Adrenal gland (tissue), 5 donors: ENCODE results near the gene VEZT.

Experiments used
- POLR2A ChIP-seq, 2 donors: fragments of 450-650 bp; IDR thresholded peaks; one replicate each; pipeline ENCODE4 v1.6.1; 2017; ENCODE audit warnings: antibody characterized with exemption in 2 of 2, mild to moderate bottlenecking in 2 of 2, moderate library complexity in 1 of 2
- TF ChIP-seq, protein P1 (sequence below), 6 experiments: fragments of 450-650 bp in 4 of 6; fragments of 200-600 bp in 2 of 6; sonication (generic) in 1 of 6; IDR thresholded peaks; 1 replicate in 5 of 6; 2 replicates in 1 of 6; pipeline versions ENCODE4 v1.5.1 to v1.8.0; 2016 to 2021; ENCODE audit warnings: antibody characterized with exemption in 6 of 6, mild to moderate bottlenecking in 2 of 6, moderate library complexity in 1 of 6
- donor health status: DM: no; HTN: no; CAD: no.

DNA sequence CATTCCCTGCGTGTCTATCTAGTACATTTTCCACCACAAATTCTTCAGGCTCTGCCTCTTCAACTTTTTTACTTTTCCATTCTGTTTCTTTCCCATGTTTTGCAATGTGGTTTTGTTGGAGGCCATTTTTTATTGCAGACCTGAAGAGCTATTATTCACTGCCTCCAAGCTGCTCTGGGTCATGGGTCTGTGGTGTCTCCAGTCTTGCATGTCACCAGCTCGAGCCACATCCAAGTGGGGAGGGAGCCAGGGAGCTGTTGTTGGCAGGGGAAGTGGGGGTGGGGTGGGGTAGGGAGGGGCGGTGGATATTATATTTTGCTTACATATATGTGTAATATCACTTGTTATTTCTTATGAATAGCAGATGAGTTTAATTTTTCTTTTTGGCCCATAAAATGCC, 69.1 kb downstream of the VEZT start:
- TF ChIP-seq, protein P1, sequence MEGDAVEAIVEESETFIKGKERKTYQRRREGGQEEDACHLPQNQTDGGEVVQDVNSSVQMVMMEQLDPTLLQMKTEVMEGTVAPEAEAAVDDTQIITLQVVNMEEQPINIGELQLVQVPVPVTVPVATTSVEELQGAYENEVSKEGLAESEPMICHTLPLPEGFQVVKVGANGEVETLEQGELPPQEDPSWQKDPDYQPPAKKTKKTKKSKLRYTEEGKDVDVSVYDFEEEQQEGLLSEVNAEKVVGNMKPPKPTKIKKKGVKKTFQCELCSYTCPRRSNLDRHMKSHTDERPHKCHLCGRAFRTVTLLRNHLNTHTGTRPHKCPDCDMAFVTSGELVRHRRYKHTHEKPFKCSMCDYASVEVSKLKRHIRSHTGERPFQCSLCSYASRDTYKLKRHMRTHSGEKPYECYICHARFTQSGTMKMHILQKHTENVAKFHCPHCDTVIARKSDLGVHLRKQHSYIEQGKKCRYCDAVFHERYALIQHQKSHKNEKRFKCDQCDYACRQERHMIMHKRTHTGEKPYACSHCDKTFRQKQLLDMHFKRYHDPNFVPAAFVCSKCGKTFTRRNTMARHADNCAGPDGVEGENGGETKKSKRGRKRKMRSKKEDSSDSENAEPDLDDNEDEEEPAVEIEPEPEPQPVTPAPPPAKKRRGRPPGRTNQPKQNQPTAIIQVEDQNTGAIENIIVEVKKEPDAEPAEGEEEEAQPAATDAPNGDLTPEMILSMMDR (IDR thresholded peaks at IDR 0.05) = no peak
- TF ChIP-seq POLR2A (IDR thresholded peaks at IDR 0.05) = no peak
